ENCODE results near the gene MRPL2. TPM values are rescaled to one million over a fixed set of nuclear protein-coding genes. Genes with fewer than 3 reads are reported as not detected.

The MRPL2 gene
- total RNA-seq, 1 experiment from 2014 or later: 123 TPM

- no peaks in the 10 kb centered on the region for H3K27me3 ChIP-seq (ENCODE audit: insufficient read depth, low read length)
- peak overlapping the region; percentile 99 for H3K4me2 ChIP-seq (ENCODE audit: low read length)
- H3K9me3 ChIP-seq (ENCODE audit: control insufficient read depth in 1 of 2, insufficient read depth in 1 of 2, low read depth in 1 of 2, low read length in 2 of 2): no peaks in the 10 kb centered on the region
- CTCF ChIA-PET: interaction anchor here (1.5 kb wide), 1 partner anchor 89 kb away, joined by 5 read pairs; no protein-coding TSS in a partner anchor
- H3K9ac ChIP-seq (ENCODE audit: low read length): peak overlapping the region; percentile 98
- TF ChIP-seq ZFX (IDR thresholded peaks at IDR 0.05) (no peak), EGR1 (IDR thresholded peaks at IDR 0.05; ENCODE audit: low read depth) (no peak), JUND (IDR thresholded peaks at IDR 0.05) (no peak)
- POLR2A ChIA-PET: interaction anchor here (0.6 to 1.7 kb wide), 7 partner anchors 14 to 120 kb away, joined by 3 to 10 read pairs (median 5); partner anchors contain the start of genes KLHDC3, MEA1, PPP2R5D and PTK7
- peak overlapping the region; percentile 97 for H3K4me3 ChIP-seq (replicated peaks in 1 of 2; ENCODE audit: low read depth in 1 of 2, low read length in 2 of 2)
- no peaks in the 10 kb centered on the region for H4K20me1 ChIP-seq (ENCODE audit: insufficient read depth)
- ATAC-seq (no peak), DNase-seq (ENCODE audit: low read depth, low spot score) (no peak)
- H3K79me2 ChIP-seq (ENCODE audit: insufficient read depth, low read length): peaks cover 44% of the 10 kb centered on the region
- H3K9me2 ChIP-seq (ENCODE audit: insufficient read depth): no peaks in the 10 kb centered on the region
- intact Hi-C loops (cut with micrococcal nuclease): no loop called here
- no peak overlapping the region for H2AFZ ChIP-seq (ENCODE audit: low read depth, low read length, poor library complexity, severe bottlenecking)
- RAD21 ChIA-PET (ENCODE audit: low non-redundant PET in 1 of 2, low total read pairs in 2 of 2, uncharacterized antibody in 2 of 2, unreplicated experiment in 2 of 2): interaction anchor here (0.8 to 1.0 kb wide), 2 partner anchors 22 to 89 kb away, joined by 3 read pairs; no protein-coding TSS in a partner anchor
- BruUV-seq (replicated peaks): TSS peak; percentile 99
- peaks cover 12 to 31% of the 10 kb centered on the region in 2 experiments; a peak in 3 of 4 replicates for H3K4me1 ChIP-seq (ENCODE audit: control insufficient read depth in 1 of 2, insufficient read depth in 2 of 2, low read length in 2 of 2)
- H3K27ac ChIP-seq (ENCODE audit: low read depth, low read length): peak overlapping the region; percentile 98
- H3K36me3 ChIP-seq (ENCODE audit: control insufficient read depth in 1 of 2, insufficient read depth in 2 of 2, low read length in 2 of 2): peaks cover 5 to 25% of the 10 kb centered on the region in 2 experiments; a peak in 2 of 4 replicates
Observed at GRCh38 chr6:43054206-43054943, 4.9 kb downstream of the MRPL2 start.

GRCh38 chr6:43053545-43054205 lies 5.6 kb downstream of the MRPL2 start, which contains the start of gene CUL7:
CUL7 (minus strand) TSS chr6:43053851; CDS start chr6:43052788, 1,063 bp downstream.
- no peaks in the 10 kb centered on the region for H3K27me3 ChIP-seq (ENCODE audit: insufficient read depth, low read length)
- peaks cover 12 to 31% of the 10 kb centered on the region in 2 experiments; a peak in 3 of 4 replicates for H3K4me1 ChIP-seq (ENCODE audit: control insufficient read depth in 1 of 2, insufficient read depth in 2 of 2, low read length in 2 of 2)
- H3K9me3 ChIP-seq (ENCODE audit: control insufficient read depth in 1 of 2, insufficient read depth in 1 of 2, low read depth in 1 of 2, low read length in 2 of 2): no peaks in the 10 kb centered on the region
- peak within 1 kb of the TSS; percentile 98 for H3K27ac ChIP-seq (ENCODE audit: low read depth, low read length)
- ATAC-seq: peak; percentile 96
- intact Hi-C loops (cut with micrococcal nuclease): no loop called here
- H3K79me2 ChIP-seq (ENCODE audit: insufficient read depth, low read length): peaks cover 39% of the 10 kb centered on the region
- RAD21 ChIA-PET (ENCODE audit: low non-redundant PET in 1 of 2, low total read pairs in 2 of 2, uncharacterized antibody in 2 of 2, unreplicated experiment in 2 of 2): interaction anchor here (0.8 to 1.0 kb wide), 2 partner anchors 23 to 90 kb away, joined by 3 read pairs; no protein-coding TSS in a partner anchor
- peak within 1 kb of the TSS; percentile 98 for H3K9ac ChIP-seq (ENCODE audit: low read length)
- DNase-seq (ENCODE audit: low read depth, low spot score): peak; percentile 86
- H3K4me3 ChIP-seq (replicated peaks in 1 of 2; ENCODE audit: low read depth in 1 of 2, low read length in 2 of 2): peak within 1 kb of the TSS; percentile 97
- peaks cover 7 to 25% of the 10 kb centered on the region in 2 experiments; a peak in 3 of 4 replicates for H3K36me3 ChIP-seq (ENCODE audit: control insufficient read depth in 1 of 2, insufficient read depth in 2 of 2, low read length in 2 of 2)
- no peak within 1 kb of the TSS for H2AFZ ChIP-seq (ENCODE audit: low read depth, low read length, poor library complexity, severe bottlenecking)
- POLR2A ChIA-PET: interaction anchor here (0.6 to 1.7 kb wide), 7 partner anchors 13 to 121 kb away, joined by 3 to 10 read pairs (median 5); partner anchors contain the start of genes KLHDC3, MEA1, PPP2R5D and PTK7
- no peaks in the 10 kb centered on the region for H4K20me1 ChIP-seq (ENCODE audit: insufficient read depth)
- H3K9me2 ChIP-seq (ENCODE audit: insufficient read depth): no peaks in the 10 kb centered on the region
- CTCF ChIA-PET: interaction anchor here (1.5 kb wide), 1 partner anchor 90 kb away, joined by 5 read pairs; no protein-coding TSS in a partner anchor
- peak within 1 kb of the TSS; percentile 99 for H3K4me2 ChIP-seq (ENCODE audit: low read length)
- BruUV-seq (replicated peaks): no TSS peak
- TF ChIP-seq POLR2AphosphoS5 (IDR thresholded peaks at IDR 0.05; ENCODE audit: low read depth, low read length) (peak; percentile 98), REST (IDR thresholded peaks at IDR 0.05; ENCODE audit: low read depth) (no peak), SIN3A (IDR thresholded peaks at IDR 0.05; ENCODE audit: low read depth) (no peak), EZH2phosphoT487 (IDR thresholded peaks at IDR 0.05; ENCODE audit: borderline replicate concordance) (no peak), TCF7L2 (IDR thresholded peaks at IDR 0.05; ENCODE audit: borderline replicate concordance, extremely low read depth, insufficient read depth, insufficient read length) (peak; percentile 40), CBX3 (IDR thresholded peaks at IDR 0.05; ENCODE audit: low read depth) (no peak), POLR2A (IDR thresholded peaks at IDR 0.05; ENCODE audit: borderline replicate concordance, extremely low read depth, insufficient read depth, insufficient read length) (peak; percentile 84), ZBTB33 (IDR thresholded peaks at IDR 0.05; ENCODE audit: extremely low read depth, insufficient replicate concordance, low read length) (no peak), ZFX (IDR thresholded peaks at IDR 0.05) (peak; percentile 88)

All from HCT116 (cell line).